ENCODE data around the gene RIMS4.
"Not testable (repeated sequence)": the region's sequence is repeated elsewhere in the genome, so short reads cannot be mapped to it uniquely, and the experiment has no call there.

The RIMS4 gene

DNA sequence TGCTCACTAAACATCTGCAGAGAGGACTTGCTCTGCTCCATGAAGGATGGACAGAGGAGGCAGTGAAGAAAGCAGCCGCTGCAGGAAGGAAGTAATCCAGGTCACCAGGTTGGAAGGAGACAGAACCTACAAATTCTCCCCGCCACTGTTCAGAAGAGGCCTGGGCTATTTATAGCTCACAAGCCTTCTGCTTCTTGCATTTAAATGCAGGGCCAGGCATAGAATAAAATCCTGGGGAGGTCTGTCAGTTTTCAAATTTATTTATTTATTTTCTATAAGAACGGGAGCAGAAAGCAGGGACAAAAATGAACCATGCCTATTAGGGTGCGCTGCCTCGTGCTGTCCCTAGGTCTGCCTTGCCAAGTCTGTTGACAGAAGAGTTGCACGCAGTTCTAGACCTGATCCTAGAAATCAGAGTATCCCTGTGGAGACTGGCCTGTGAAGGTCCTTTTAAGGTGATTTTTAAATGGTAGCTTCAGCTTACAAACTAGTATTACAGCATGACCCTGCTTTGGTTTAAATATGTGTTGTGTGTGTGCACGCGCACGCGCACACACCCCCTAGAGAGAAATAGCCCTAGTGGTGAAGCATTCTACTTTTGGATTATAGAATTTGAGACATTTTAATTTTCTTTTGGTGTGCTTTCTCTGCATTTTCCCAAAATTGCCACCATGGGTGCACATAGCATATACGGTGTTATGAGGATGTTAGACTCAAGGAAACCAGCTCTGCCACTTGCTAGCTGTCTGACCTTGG, 19.5 kb downstream of the RIMS4 start:
- no peak for FAIRE-seq

DNA sequence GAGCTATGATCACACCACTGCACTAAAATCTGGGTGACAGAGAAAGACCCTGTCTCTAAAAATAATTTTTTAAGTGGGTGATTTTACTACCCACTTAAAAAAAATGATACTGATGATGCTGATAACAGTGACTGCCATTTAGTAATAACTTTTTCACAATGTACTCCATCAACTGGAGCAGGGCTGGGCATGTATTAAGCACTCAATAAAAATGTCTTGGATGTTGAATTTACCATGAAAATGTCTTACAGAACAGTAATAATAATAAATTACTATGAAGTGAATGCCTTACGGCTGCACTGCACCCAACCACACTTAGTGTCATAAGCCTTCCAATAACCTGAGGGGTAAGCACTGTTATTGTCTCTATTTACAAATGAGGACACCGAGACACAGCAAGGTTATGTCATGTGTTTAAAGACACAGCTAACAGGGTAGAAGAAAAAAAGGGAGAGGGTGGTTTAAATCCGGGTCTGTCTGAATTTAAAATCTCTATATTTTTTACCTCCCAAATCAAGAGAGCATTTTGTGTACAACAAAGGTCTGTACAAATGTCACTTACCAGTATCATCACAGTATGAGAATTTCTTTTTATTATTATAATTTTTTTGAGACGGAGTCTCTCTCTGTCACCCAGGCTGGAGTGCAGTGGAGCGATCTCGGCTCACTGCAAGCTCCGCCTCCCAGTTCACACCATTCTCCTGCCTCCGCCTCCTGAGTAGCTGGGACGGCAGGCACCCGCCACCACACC, 21.5 kb downstream of the RIMS4 start:
- no peak for FAIRE-seq

DNA sequence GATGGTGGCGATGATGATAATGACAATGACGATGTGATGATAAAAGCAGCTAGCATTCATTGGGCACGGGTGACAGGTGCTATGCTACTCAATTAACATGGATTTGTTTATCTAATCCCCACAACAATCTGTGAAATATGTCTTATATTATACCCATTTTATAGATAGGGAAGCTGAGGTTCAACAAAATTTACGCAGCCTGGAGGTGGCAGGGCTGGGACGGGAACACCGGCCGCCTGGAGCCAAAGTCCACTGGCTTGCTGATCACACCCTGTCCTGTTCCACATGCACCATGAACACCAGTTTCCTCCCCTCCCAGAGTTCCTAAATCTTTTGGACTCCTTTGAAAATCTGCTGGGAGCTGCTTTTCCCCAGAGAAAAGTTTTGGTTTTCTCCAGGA, 23.0 kb downstream of the RIMS4 start:
- FAIRE-seq: no peak

DNA sequence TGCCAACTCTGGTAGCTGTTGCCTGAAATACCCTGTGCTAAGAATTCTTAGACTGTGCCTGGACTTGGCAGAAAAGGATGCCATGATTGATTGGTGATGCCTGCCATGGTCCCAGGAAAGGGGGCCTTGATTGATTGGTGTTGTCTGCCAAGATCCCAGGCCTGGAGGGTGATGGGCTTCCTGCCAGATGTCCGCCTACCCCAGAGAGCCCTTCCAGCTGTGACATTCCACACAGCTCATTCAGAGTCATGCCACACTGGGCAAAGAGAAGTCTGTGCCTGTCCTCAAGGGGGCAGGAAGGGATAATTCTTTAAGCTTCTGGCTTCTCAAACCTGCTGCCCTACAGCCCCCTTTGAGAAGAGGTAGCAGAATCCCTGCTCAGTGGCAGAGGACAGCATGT, 24.6 kb downstream of the RIMS4 start:
- no peak for FAIRE-seq

DNA sequence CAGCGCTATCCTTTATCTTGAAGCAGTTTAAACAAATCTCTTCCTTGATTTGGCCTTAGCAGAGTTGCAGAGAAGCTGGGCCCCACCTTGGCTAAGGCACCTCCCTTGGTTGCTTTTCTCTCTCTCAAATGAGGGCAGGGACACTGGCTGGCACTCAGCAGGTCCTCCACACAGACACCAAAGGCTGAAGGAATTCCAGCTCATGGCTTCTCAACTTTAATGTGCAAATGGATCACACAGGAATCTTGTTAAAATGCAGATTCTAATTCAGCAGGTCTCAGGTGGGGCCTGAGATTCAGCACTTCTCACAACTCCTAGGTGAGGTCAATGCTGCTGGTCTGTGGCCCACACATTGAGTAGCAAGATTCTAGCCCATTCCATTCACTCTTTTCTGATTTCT, 25.7 kb downstream of the RIMS4 start:
- no peak for FAIRE-seq

DNA sequence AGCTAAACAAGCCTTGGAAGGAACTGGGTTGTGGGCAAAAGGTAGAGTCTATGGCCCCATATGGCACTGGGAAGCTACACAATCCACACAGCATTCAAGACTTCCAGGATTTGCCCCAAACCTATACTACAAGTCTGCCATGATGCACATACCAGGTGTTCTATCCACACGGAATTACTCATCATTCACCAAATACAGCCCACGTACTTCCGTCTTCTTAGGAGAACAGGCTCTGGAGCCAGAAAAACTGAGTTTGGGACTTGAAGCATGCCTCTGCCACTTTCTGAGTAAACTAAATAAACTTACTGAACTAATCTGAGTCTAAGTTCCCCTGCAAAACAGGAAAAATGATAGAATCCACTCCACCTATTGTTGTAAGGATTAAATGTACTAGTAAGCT, 28.6 kb downstream of the RIMS4 start:
- no peak for FAIRE-seq

DNA sequence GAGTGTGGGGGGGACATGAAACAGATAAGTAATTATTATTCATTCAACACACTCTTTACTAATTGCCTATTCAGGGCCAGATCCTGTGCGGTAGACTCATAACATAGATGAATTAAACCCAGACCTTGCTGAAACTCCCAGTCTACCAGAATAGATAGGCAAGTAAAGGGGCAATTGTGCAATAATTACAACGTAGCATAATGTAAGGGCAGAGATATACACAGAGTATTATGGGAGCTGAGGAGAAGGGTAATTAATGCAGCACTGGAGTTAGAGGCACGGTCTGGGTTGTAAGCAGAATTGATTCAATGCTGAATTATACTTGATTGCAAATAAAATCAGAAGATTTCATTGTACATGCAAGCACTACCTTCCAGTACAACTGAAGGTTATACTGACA, 29.2 kb downstream of the RIMS4 start:
- FAIRE-seq: no peak

DNA sequence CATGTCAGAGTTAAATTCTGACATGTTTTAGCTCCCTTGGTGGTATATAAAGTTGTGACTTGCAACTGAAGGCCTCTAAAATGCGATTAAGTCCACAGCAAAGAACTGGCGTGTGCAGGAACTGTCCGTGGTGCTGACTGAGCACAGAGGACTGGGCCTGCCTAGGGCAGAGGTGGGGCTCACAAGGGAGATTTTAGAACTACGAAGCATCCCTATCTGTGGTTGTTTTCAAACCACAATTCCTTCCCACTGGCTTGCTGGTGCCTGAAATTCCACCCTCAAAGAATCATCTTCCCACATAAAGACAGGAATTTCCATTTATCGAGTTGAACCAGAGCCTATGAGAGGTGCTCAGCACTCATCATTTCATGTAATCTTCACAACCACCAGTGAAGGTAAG, 30.1 kb downstream of the RIMS4 start:
- no peak for FAIRE-seq

DNA sequence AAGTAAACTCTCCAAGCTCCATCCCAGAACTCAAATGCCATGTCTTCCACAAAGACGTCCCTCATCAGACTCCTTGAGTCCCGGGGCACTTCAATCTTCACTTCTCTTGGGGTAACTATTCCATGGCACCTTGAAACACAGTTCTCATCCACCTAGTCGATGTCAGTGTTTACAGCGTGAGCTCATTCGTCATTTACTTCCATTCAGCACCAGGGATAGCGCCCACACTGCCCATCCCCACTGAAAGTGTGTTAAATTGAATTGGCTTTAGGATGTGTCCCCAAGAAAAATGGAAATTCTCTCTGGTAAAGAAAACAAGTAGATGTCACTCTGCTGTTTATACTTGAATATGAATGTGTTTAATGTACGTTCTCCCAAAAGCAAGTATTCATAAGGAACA, 33.4 kb downstream of the RIMS4 start:
- FAIRE-seq: no peak

DNA sequence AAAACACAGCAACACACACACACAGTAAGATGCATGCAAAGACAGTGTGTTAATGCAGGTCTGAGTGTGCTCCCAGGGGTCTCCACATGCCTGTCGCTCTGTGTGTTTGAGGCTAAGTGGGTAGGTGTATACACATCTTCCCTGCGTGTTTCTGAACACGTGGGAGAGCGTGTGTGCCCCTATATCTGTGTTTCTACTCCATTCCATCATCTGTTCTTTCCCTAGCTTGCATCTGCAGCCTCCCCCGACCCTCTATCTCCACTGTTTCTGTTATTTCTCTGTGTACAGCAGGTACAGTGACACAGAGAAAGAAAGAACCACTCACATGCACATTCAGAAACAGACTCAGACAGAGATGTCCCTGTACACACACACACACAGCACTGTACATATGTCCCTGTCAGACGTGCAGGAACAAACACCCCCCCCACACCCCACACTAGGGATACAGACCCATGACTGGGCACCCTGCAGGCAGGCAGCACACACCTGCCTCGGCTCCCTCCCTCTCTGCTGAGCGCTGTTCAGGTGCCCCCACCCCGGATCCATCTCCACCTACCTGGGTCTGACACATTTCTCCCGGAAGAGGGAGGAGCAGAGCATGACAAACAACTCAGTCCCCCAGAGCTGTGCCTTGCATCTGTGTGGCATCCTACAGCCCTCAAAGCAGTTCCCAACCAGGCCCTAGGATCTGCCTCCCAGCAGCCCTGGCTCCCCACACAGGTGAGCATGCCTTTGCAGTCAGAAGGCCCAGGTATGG, 37.1 kb downstream of the RIMS4 start:
- FAIRE-seq: no peak

DNA sequence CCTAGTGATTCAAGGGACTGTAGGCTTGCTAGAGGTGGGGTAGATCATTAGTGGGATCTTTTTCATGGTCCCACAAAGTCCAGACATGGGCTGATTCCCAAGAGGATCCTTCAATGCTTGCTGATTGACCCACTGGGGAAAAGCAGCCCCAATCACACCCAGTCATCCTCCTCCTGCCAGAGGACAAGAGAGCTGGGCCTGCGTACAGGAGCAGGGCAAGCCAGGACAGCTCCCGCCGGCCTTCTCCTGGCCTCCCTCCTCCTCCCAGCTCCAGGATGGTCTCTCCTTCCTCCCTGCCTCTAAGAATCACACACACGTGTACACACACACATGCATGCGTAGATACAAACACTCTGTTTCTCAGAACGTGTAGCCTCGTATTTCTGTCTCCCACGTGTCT, 37.7 kb downstream of the RIMS4 start:
- FAIRE-seq: no peak

DNA sequence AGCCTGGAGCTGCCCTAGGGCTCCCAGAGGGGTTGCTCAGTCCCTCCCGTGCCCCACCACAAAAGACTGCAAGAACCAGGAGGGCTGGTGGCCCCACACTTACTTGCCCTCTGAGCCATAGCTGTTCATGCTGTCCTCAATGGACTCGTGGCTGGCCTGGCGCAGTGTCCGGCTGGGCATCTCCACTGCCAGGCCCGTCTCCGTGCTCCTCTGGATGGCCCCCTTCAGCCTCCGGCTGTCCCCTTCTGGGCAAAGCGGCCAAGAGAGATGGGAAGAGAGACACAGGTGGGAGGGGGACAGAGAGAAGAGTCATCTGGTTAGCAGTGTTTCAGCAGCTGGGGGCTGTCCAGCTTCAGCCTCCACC, 39.2 kb downstream of the RIMS4 start:
- no peak for FAIRE-seq

DNA sequence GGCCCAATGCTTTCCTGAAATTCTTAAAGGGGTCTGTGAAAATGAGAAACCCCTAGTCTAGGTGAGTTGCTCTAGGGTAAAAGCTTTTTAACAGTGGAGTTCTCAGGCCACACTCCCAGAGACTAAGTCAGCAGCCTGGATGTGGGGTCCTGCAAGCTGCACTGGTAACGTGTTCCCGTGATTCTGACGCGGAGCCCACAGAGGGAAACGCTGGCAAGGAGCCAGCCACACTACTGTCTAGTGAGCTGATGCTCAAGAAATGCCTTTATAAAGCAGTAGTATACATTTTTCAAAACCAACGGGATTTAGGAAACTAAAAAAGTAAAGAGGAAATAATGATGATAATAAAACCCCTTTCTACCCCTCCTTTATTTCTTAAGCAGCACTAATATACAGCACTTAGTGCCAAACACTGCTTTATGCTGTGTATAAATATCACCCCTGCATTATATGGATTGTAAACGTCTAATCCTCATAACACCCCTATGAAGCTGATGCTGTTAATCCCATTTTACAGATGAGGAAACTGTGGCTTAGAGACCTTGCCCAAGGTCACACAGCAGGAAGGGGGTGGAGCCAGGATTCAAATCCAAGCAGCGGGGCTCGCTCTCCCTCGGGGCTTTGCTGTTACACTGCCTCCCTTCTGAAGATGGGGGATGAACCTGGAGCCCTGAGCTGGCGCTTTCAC, 39.7 kb downstream of the RIMS4 start:
- no peak for FAIRE-seq

DNA sequence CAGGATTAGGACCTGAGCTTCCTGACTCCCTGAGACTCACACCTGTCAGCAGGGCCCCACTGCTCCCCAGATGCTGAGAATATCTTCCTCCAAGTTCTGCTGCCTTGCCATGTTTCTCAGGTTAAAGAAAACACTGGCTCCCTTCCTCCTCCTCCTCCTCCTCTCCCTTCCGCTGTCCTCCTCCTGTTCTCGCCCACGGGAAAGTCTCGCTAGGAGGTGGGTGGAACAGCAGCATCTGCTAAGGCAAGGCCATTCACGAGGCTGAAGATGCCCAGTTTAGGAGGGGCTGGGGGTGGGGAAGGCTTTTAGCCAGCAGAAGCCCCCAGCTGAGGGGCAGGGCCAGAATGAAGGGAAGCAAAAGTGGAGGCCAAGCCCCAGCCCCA, 40.9 kb downstream of the RIMS4 start:
- no peak for FAIRE-seq

DNA sequence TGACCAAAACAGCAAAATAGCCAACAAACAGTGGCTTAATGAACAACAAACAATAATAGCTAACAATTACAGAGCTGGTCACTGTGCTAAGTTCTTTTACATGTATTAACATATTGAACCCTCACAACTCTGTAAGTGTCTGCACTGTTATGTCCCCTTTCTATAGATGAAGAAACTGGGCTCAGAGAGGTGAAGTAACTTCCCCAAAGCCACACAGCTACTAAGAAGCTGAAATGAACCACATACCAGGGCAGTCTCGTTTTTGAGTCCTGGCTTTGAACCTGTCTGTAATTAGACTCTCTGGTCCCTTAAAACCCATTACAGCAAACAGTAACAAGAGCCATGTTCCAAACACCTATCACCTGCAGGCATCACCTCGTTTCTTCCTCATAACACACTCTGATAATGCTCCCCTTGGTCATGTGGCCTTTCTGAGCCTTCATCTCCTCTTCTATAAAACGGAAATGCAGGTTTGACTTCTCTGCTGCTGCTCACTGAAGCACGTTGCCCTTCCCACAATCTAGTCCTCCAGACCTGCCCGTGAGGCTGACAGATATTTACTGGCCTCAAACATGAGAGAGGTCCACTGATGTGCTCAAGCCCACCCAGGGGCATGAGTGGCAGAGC, 41.4 kb downstream of the RIMS4 start:
- FAIRE-seq: no peak

DNA sequence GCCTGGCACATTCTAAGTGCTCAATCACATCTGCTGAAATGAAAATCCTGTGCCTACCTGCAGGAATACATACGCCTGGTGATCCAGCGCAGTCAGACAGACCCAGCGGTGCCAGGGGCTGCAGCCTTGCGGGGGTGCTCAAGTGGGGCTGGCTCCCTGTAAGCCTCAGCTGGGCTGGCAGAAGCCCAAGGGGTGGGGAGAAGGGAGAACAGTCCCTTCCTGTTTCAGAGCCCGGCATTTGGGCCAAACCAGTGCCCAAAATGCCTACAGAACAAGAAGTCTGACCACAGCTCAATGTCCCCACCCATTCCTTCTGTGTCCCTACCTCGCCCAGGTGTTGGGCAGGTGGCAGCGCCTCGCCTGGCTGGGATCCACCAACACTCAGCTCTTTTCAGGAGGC, 42.1 kb downstream of the RIMS4 start:
- FAIRE-seq: no peak

DNA sequence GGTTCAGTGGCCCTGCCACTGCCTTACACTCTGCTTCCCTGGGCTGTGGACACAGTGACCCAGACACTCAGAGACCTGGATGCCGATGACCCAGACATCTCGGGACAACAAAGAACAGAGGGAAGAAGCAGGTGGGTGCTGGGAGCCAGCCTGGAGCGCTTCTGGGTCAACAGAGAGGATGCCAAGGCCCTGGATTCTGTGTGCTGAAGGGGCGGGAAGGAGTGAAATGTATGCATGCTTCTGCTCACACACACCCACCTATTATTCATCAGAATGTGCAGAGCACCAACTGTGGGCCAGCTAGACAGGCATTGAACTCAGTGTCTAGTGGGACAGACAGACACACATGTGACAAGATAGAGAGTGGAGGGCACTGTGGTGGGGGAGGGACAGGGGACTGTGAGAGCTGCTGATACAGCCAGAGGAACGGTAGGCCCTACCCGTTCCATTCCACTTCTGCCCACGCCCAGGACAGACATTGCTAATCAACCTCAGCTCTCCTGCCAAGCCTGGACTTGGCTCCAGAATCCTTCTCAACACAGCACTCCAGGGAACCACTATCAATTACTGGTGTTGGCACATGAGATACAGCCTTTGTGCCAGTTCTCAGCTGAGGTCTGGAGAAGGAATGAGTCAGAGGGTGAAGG, 44.5 kb downstream of the RIMS4 start:
- no peak for FAIRE-seq

DNA sequence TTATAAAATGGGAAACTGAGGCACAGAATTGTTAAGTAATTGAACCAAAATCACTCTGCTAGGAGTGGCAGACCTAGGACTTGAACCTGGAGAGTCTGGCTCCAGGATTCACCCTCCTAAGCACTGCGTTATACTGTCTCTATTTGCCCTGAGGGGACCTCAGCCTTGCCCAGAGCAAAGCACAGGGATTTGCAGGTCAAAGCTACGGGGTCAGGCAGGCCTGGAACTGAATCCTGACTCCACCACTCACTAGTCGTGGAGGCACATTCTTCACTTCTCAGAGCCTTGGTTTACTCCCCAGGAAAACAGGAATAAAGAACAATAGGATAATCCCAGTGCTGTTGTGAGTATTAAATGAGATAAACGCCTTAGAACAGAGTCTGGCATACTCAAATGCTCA, 45.3 kb downstream of the RIMS4 start:
- no peak for FAIRE-seq

DNA sequence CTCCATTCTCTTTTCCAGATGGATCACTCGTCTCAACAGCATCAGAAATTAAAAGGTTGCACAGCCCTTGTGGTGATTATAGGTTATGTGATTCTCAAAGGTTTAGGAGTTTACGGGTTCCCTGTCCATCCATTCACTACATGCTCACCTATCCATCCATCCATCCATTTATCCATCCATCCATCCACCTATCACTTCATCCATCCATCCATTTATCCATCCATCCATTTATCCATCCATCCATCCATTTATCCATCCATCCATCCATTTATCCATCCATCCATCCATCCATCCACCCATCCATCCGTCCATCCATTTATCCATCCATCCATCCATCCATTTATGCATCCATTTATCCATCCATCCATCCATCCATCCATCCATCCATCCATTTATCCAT, 46.5 kb downstream of the RIMS4 start:
- FAIRE-seq: not testable (repeated sequence)

DNA sequence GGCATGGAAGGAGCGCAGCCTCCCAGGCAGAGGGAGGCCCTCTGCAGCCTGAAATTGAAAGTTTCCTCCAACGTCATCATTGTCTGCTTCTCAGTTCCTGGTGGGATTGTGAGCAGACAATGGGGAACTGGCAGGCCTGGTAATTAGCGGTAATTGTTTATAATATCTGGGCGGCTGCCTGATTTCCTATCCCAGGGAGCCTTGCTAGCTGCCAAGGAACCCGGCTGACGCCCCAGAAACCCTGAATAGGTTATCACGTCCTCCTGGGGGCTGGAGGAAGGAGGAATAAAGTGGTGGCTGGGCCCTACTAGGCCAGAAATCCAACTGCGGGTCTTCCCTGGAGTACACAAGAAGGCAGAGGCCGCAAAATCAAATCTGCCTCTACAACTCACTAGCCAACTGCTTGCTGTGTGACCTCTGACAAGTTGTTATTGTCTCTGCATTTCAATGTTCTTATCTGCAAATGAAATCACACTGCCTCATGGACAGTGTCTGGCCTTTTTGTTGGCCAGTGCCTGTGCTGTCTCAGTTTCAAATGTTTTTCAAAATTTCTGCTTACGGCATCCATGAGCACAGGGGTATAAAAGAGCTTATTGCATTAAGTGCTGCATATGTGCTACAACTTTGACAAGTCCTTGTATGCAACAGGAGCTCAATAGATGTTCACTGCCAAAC, 47.7 kb downstream of the RIMS4 start:
- no peak for FAIRE-seq

DNA sequence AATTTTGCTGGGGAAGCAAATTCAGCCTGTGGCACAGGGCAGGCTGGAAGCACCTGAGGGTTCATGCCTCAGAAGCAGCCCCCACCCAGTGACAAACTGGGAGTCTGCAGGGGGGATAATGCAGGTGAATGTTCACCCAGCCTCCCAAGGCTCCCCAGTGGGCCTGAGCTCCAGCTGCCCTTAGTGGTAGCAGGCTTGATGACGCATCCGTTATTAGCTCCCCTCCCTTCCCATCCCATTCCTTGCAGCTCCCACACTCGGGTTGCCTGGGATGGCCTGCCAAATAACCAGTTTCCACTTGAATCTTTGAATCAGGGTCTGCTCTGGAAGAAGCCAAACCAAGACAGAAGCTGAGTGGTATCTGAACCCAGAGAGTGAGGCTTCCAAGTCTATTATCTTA, 48.9 kb downstream of the RIMS4 start:
- FAIRE-seq: no peak

DNA sequence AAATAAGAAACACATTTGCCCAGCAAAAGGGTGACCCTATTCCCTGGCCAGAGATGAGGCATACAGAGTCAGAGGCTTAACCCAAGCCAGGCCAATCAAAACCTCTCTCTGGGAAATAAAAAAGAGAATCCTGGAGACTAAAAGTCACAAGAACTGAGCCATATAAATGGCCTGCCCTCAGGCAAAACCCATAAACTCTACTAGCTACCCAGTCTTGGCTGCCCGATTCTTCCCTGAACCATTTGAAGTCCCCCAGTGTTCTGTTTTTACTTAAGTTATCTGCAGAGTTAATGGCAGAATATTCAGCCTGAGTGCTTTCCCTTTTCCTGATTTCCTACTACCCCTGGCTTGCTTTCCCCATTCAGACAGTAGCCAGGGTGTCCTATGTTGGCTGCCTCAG, 50.8 kb downstream of the RIMS4 start:
- no peak for FAIRE-seq

Data from endometrium (tissue), 2 donors.